ENCODE results near the gene ZNF333.

GRCh38 chr19:14775869-14776586, 86.2 kb downstream of the ZNF333 start:
- TF ChIP-seq CTCF (IDR thresholded peaks at IDR 0.05) (no peak), SMC3 (IDR thresholded peaks at IDR 0.05; ENCODE audit: low read depth, low read length) (no peak), USF1 (IDR thresholded peaks at IDR 0.05; ENCODE audit: borderline replicate concordance, low read depth) (no peak), TAF1 (IDR thresholded peaks at IDR 0.05; ENCODE audit: borderline replicate concordance, low read depth, low read length) (no peak), TCF12 (IDR thresholded peaks at IDR 0.05) (no peak), FOSL2 (IDR thresholded peaks at IDR 0.05; ENCODE audit: borderline replicate concordance, low read depth) (no peak), REST (IDR thresholded peaks at IDR 0.05; ENCODE audit: low read depth, low read length) (no peak), EP300 (IDR thresholded peaks at IDR 0.05; ENCODE audit: borderline replicate concordance in 1 of 2, low read depth in 1 of 2, low read length in 1 of 2) (no peak), MAX (IDR thresholded peaks at IDR 0.05; ENCODE audit: low read depth) (no peak), MEF2A (IDR thresholded peaks at IDR 0.05; ENCODE audit: borderline replicate concordance, low read depth) (no peak), POLR2AphosphoS5 (IDR thresholded peaks at IDR 0.05; ENCODE audit: low read depth, low read length) (no peak), GABPA (IDR thresholded peaks at IDR 0.05; ENCODE audit: low read depth) (no peak), EZH2phosphoT487 (IDR thresholded peaks at IDR 0.05; ENCODE audit: borderline replicate concordance, low read depth) (no peak)
